IPS DF 6.9 (cell line): Measurements from ENCODE around the gene LYRM4.

Experiments
- DNase-seq: peaks from one replicate; pipeline ENCODE4 v3.0.0-alpha.2; 2013; ENCODE audit warnings: low read depth, low spot score
- H3K27ac ChIP-seq: one replicate; pipeline ENCODE4 v1.5.1; 2013; ENCODE audit warnings: low read length, control low read depth
- H3K27me3 ChIP-seq: 2 replicates; pipeline ENCODE4 v1.6.1; 2013; ENCODE audit warnings: mild to moderate bottlenecking, low read length; ENCODE audit not compliant: control insufficient read depth, insufficient read depth
- H3K36me3 ChIP-seq: 2 replicates; pipeline ENCODE4 v1.6.1; 2013; ENCODE audit warnings: low read length; ENCODE audit not compliant: control insufficient read depth, insufficient read depth
- H3K4me1 ChIP-seq: 2 replicates; pipeline ENCODE4 v1.6.1; 2013; ENCODE audit warnings: low read length; ENCODE audit not compliant: control insufficient read depth, insufficient read depth
- H3K4me3 ChIP-seq: 2 replicates; pipeline ENCODE4 v1.5.1; 2013; ENCODE audit warnings: mild to moderate bottlenecking, low read length
- H3K9me3 ChIP-seq: 2 replicates; pipeline ENCODE4 v1.6.1; 2013; ENCODE audit warnings: low read length, inconsistent platforms; ENCODE audit not compliant: control insufficient read depth, insufficient read depth
- WGBS: extraction: QIAGEN DNeasy Blood & Tissue Kit; methylation state at CpG from one replicate; pipeline ENCODE4 v1.1.7; 2013; ENCODE audit warnings: mixed read lengths, missing lambda C conversion rate; ENCODE audit not compliant: insufficient read length, insufficient coverage; 5-methylcytosine and 5-hydroxymethylcytosine counted together

Gene LYRM4

GRCh38 chr6:5199283-5199682, 61.5 kb downstream of the LYRM4 start:
- Histone ChIP-seq H3K4me3 (no peak overlapping the region), H3K36me3 (no peaks in the 10 kb centered on the region), H3K9me3 (no peaks in the 10 kb centered on the region), H3K27me3 (no peaks in the 10 kb centered on the region), H3K4me1 (no peaks in the 10 kb centered on the region), H3K27ac (no peak overlapping the region)
- no CpG with 5 or more reads among the region's 2 CpGs for WGBS
- DNase-seq, result no peak

DNA sequence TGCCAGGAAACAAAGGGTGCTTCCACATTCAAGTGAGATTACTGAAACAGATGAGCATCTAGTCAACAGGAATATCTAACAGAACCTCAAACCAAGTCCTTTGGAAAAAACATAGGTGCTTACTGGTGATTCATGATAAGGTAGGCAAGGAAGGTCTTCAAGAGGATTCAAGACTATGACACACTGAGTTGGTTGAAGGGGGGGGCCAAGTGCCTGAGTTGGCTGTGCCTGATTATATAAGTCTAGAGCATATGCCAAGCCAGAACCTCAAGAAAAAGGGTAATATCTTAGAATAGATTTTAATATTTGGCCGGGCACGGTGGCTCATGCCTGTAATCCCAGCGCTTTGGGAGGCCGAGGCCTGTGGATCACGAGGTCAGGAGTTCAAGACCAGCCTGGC, 63.7 kb downstream of the LYRM4 start:
- DNase-seq, result no peak
- H3K36me3 ChIP-seq, result no peaks in the 10 kb centered on the region
- no peak overlapping the region for H3K27ac ChIP-seq
- H3K4me1 ChIP-seq, result 0 out of 2 replicates have a peak, but pooled peaks cover 3% of the 10 kb centered on the region
- no CpG with 5 or more reads among the region's 5 CpGs for WGBS
- no peak overlapping the region for H3K4me3 ChIP-seq
- no peaks in the 10 kb centered on the region for H3K27me3 ChIP-seq
- H3K9me3 ChIP-seq, result no peaks in the 10 kb centered on the region

DNA sequence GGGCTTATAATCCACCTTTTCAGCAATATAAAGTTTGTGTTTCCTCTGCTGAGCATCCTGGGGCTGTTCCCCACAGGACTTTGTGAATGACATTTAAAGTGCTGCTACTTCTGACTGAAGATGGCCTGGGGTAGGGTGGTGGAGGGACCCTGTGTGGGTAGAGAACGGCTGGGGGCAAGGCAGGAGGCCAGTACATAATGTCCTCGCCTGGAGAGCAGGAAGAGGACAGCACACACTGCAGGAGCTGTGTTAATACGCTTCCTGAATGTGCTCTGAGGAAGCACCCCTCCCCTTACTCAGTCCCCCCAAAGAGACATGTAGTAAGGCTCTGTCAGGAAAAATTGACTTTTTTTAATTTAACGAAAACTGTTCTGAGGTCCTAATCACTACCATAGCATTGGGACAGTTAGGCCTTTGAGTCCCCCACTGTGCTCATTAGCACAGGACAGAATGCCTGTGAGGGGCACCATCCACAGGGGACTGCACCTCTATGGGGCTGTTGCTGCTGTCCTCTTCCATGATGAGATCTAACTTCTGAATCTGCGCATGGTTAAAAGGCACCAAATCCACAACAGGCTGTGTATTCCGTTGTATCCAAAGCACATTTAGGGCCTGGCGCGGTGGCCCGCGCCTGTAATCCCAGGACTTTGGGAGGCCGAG, 68.5 kb downstream of the LYRM4 start:
- no peak for DNase-seq
- H3K4me1 ChIP-seq, result 0 out of 2 replicates have a peak, but pooled peaks cover 3% of the 10 kb centered on the region
- no peak overlapping the region for H3K4me3 ChIP-seq
- no peaks in the 10 kb centered on the region for H3K9me3 ChIP-seq
- H3K36me3 ChIP-seq, result no peaks in the 10 kb centered on the region
- no CpG with 5 or more reads among the region's 11 CpGs for WGBS
- no peak overlapping the region for H3K27ac ChIP-seq
- H3K27me3 ChIP-seq, result no peaks in the 10 kb centered on the region

DNA sequence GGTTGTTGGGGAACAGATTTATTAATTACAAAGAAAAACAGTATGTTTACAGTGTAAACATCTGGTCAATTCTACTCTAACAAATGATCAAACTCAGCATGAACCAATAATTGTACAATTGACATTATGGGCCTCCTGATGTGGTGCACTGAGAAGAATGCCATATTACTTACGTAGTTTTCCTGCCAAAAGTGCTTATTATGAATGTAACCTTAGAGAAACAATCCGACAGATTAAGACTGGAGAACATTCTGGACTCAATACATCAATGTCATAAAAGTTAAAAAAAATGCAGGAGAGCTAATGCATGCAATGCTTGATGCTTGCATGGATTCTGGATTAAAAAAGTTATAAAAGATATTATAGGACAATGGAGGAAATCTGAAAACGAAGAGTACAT, 69.0 kb downstream of the LYRM4 start:
- H3K36me3 ChIP-seq, result no peaks in the 10 kb centered on the region
- DNase-seq, result no peak
- H3K9me3 ChIP-seq, result no peaks in the 10 kb centered on the region
- no peak overlapping the region for H3K27ac ChIP-seq
- H3K4me1 ChIP-seq, result 0 out of 2 replicates have a peak, but pooled peaks cover 3% of the 10 kb centered on the region
- H3K4me3 ChIP-seq, result no peak overlapping the region
- no CpG with 5 or more reads among the region's 3 CpGs for WGBS
- H3K27me3 ChIP-seq, result no peaks in the 10 kb centered on the region

- no peak overlapping the region for H3K27ac ChIP-seq
- H3K9me3 ChIP-seq, result no peaks in the 10 kb centered on the region
- 0 out of 2 replicates have a peak, but pooled peaks cover 3% of the 10 kb centered on the region for H3K4me1 ChIP-seq
- no peaks in the 10 kb centered on the region for H3K36me3 ChIP-seq
- WGBS, result no CpG with 5 or more reads among the region's 6 CpGs
- H3K4me3 ChIP-seq, result no peak overlapping the region
- no peak for DNase-seq
- no peaks in the 10 kb centered on the region for H3K27me3 ChIP-seq
Observed at GRCh38 chr6:5191222-5191621, 69.5 kb downstream of the LYRM4 start.

- Histone ChIP-seq H3K9me3 (no peaks in the 10 kb centered on the region), H3K4me1 (0 out of 2 replicates have a peak, but pooled peaks cover 3% of the 10 kb centered on the region), H3K4me3 (no peak overlapping the region), H3K27ac (no peak overlapping the region), H3K36me3 (no peaks in the 10 kb centered on the region), H3K27me3 (no peaks in the 10 kb centered on the region)
- DNase-seq, result no peak
- no CpG with 5 or more reads among the region's 3 CpGs for WGBS
Observed at GRCh38 chr6:5190507-5190906, 70.2 kb downstream of the LYRM4 start.

- no peaks in the 10 kb centered on the region for H3K9me3 ChIP-seq
- H3K36me3 ChIP-seq, result no peaks in the 10 kb centered on the region
- no CpG with 5 or more reads among the region's 3 CpGs for WGBS
- 0 out of 2 replicates have a peak, but pooled peaks cover 3% of the 10 kb centered on the region for H3K4me1 ChIP-seq
- no peaks in the 10 kb centered on the region for H3K27me3 ChIP-seq
- no peak overlapping the region for H3K4me3 ChIP-seq
- H3K27ac ChIP-seq, result no peak overlapping the region
- DNase-seq, result no peak
Observed at GRCh38 chr6:5188646-5189045, 72.1 kb downstream of the LYRM4 start.

GRCh38 chr6:5184878-5185277, 75.9 kb downstream of the LYRM4 start:
- no peaks in the 10 kb centered on the region for H3K36me3 ChIP-seq
- H3K27me3 ChIP-seq, result no peaks in the 10 kb centered on the region
- DNase-seq, result no peak
- H3K4me1 ChIP-seq, result no peaks in the 10 kb centered on the region
- H3K9me3 ChIP-seq, result no peaks in the 10 kb centered on the region
- H3K27ac ChIP-seq, result no peak overlapping the region
- H3K4me3 ChIP-seq, result no peak overlapping the region
- no CpG with 5 or more reads among the region's 9 CpGs for WGBS

GRCh38 chr6:5184218-5184617, 76.5 kb downstream of the LYRM4 start:
- WGBS, result no CpG with 5 or more reads among the region's 2 CpGs
- Histone ChIP-seq H3K27me3 (no peaks in the 10 kb centered on the region), H3K4me3 (no peak overlapping the region), H3K4me1 (no peaks in the 10 kb centered on the region), H3K27ac (no peak overlapping the region), H3K36me3 (no peaks in the 10 kb centered on the region), H3K9me3 (no peaks in the 10 kb centered on the region)
- no peak for DNase-seq

DNA sequence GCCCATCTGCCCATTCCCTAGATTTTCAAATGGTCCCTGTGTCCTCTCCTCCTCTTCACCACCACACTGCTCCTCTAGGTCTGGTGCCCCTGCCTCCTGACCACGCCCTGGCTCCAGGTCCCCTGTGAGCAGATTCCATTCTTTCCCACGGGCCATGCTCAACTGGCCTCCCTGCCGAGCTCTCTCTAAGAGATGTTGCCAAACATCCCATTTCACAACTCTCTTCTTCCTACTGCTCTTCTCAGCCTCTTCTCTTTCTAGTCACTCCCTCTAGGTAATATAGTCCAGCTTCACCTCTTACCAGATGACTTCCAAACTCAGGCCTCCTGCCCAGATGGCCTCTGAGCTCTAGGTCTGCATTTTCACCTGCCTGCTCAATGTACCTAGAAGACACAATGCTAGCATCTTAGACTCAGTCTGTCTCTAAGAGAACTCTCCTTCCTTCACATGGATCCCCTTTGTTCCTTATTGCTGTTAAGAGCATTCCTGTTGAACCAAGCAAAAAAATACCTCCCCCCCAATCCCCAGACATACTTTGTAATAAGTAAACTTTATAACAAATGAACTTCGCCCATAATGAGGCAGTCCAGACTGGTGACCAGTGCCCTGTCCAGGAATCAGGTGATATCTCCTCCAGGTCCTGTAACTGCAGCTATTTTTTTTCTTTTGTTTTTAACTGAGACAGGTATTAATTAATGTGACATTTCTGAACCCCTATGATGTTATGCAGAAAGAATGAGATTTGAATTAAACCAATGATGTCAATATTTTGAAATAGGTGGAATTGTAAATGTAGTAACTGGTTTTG, 79.0 kb downstream of the LYRM4 start:
- no peaks in the 10 kb centered on the region for H3K9me3 ChIP-seq
- no peak for DNase-seq
- H3K4me3 ChIP-seq, result no peak overlapping the region
- no peaks in the 10 kb centered on the region for H3K36me3 ChIP-seq
- no peak overlapping the region for H3K27ac ChIP-seq
- no CpG with 5 or more reads among the region's 4 CpGs for WGBS
- H3K4me1 ChIP-seq, result no peaks in the 10 kb centered on the region
- H3K27me3 ChIP-seq, result no peaks in the 10 kb centered on the region
